C4-2B (cell line): ENCODE measurements around the gene IFNLR1.

Experiments
- H3K27ac ChIP-seq: fragments of 450-650 bp; 2 replicates; pipeline ENCODE4 v1.5.1; 2017
- CTCF ChIP-seq: fragments of 450-650 bp; conservative IDR thresholded peaks from 2 replicates; pipeline ENCODE4 v1.5.1; 2017; ENCODE audit warnings: mild to moderate bottlenecking
- ZFX ChIP-seq: fragments of 450-650 bp; IDR thresholded peaks from 2 replicates; pipeline ENCODE4 v1.6.1; 2017

IFNLR1 gene

GRCh38 chr1:24138476-24139221, 48.4 kb downstream of the IFNLR1 start:
- no peak overlapping the region for H3K27ac ChIP-seq
- TF ChIP-seq ZFX, result no peak
- TF ChIP-seq CTCF, result no peak

- no peak overlapping the region for H3K27ac ChIP-seq
- TF ChIP-seq CTCF (no peak), ZFX (no peak)
These were observed 50.0 kb downstream of the IFNLR1 start for GRCh38 chr1:24136956-24137539.

GRCh38 chr1:24134376-24134775, 52.7 kb downstream of the IFNLR1 start:
- H3K27ac ChIP-seq, result no peak overlapping the region
- no peak for TF ChIP-seq ZFX
- TF ChIP-seq CTCF, result no peak

GRCh38 chr1:24133819-24134218, 53.3 kb downstream of the IFNLR1 start:
- no peak for TF ChIP-seq CTCF
- TF ChIP-seq ZFX, result no peak
- no peak overlapping the region for H3K27ac ChIP-seq

GRCh38 chr1:24130385-24130784, 56.7 kb downstream of the IFNLR1 start:
- TF ChIP-seq CTCF, result no peak
- no peak for TF ChIP-seq ZFX
- H3K27ac ChIP-seq, result no peak overlapping the region

GRCh38 chr1:24127801-24128363, 59.2 kb downstream of the IFNLR1 start:
- H3K27ac ChIP-seq, result peak overlapping the region; percentile 41
- TF ChIP-seq CTCF (no peak), ZFX (no peak)

- H3K27ac ChIP-seq, result peak overlapping the region; percentile 21; the same call in 1 of the 2 replicates
- TF ChIP-seq CTCF, result no peak
- TF ChIP-seq ZFX, result no peak
These were observed 59.8 kb downstream of the IFNLR1 start for GRCh38 chr1:24127134-24127800.
